NCI-H1436 treated with DMSO at 0.1 percent for 48 hours (cell line): ENCODE measurements around the gene POGK.

Experiments
- DNase-seq: peaks from one replicate; lab custom pipeline; 2025; lab: John Stamatoyannopoulos, UW

Gene POGK

DNA sequence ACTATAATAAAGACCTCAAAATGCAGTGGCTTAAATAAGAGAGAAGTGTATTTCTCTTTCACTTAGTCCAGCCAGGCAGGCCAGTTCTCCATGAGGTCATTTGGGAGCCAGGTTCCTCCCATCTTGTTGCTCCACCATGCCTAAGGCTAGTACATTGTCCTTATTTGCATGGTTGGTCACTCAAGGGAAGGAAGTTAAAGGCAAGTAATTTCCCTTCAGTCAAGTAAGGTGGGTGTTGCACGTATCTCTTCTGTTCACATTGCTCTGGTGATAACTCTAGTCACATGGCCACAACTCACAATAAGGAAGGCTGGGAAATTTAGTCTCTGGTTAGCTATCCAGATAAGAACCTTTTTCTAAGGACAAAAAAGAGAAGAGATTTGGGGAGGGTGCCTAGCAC, 64.0 kb downstream of the POGK start:
- DNase-seq, result no peak

DNA sequence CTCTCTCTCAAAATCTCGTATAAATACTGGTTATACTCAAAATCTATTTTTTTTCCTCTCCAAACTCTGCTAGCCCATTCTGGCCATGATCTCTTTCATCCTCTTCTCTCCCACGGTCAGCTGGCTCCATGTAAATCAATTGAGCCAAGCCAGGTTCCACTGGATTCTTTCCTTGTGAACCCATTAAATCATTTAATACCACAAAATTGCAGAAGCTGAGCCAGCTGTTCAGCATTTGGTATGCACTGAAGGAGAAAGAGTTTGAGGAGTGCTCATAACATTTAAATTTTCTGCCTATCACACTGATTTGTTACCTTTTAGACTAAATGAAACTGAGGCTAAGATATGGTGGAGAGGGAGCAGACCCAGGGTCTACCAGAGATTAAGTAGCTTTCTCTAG, 65.9 kb downstream of the POGK start:
- no peak for DNase-seq

DNA sequence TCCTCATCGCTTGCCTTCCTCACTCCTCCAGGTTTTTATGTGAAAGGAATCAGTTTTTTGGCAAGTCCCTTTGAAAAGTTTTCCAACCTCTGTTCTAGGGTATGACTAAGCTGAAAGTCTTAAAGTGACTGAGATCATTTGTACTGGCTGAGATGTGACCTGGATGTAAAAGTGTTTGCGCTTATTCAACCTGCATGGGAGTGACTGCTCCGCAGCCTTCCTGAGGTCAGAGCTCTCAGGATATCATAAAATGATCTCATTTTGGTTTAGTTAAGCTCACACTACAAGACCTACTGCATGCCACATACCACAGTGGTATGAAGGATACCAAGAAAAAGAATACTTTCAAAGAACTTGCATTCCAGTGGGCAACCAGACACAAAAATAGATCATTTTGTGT, 66.6 kb downstream of the POGK start:
- no peak for DNase-seq
